Neural cell (in vitro differentiated cells): Measurements from ENCODE around the gene E2F1. TPM values are rescaled to one million over a fixed set of nuclear protein-coding genes. Genes with fewer than 3 reads are reported as not detected.

ENCODE experiments used
- H2AFZ ChIP-seq: fragments of 200-600, 300-800 bp; sonication (generic), shearing (Covaris generic); 2 replicates; pipeline ENCODE4 v1.6.0; 2014; ENCODE audit warnings: low read depth, mild to moderate bottlenecking, antibody characterized with exemption, low read length, moderate library complexity
- H3F3A ChIP-seq: fragments of 200-600 bp; shearing (Covaris generic); 2 replicates; pipeline ENCODE4 v1.6.1; 2016; ENCODE audit warnings: mild to moderate bottlenecking, moderate library complexity, mixed read lengths, antibody characterized with exemption, low read length; ENCODE audit not compliant: insufficient read depth, poor library complexity, severe bottlenecking
- H3K27ac ChIP-seq: fragments of 200-600, 300-800 bp; sonication (generic), shearing (Covaris generic); 2 replicates; pipeline ENCODE4 v1.5.1; 2014; ENCODE audit warnings: mild to moderate bottlenecking, low read length, moderate library complexity
- H3K27me3 ChIP-seq: fragments of 300-800, 200-600 bp; sonication (generic), shearing (Covaris generic); 2 replicates; pipeline ENCODE4 v1.6.0; 2014; ENCODE audit warnings: mild to moderate bottlenecking, low read depth, low read length, moderate library complexity; ENCODE audit not compliant: insufficient read depth
- H3K36me3 ChIP-seq: fragments of 300-800, 200-600 bp; sonication (generic), shearing (Covaris generic); 2 replicates; pipeline ENCODE4 v1.5.1; 2014; ENCODE audit warnings: mild to moderate bottlenecking, antibody characterized with exemption, low read length, moderate library complexity; ENCODE audit not compliant: insufficient read depth
- H3K4me2 ChIP-seq: fragments of 300-800, 200-600 bp; sonication (generic), shearing (Covaris generic); 2 replicates; pipeline ENCODE4 v1.6.0; 2014; ENCODE audit warnings: mild to moderate bottlenecking, low read length
- H3K4me3 ChIP-seq: fragments of 300-800, 200-600 bp; sonication (generic), shearing (Covaris generic); 2 replicates; pipeline ENCODE4 v1.5.1; 2014; ENCODE audit warnings: mild to moderate bottlenecking, low read length, moderate library complexity
- H3K79me2 ChIP-seq: fragments of 200-600 bp; shearing (Covaris generic); replicated peaks from 2 replicates; pipeline ENCODE4 v1.6.0; 2014; ENCODE audit warnings: mild to moderate bottlenecking, low read length, moderate library complexity; ENCODE audit not compliant: insufficient read depth
- H3K9ac ChIP-seq: fragments of 300-800, 200-600 bp; sonication (generic), shearing (Covaris generic); 2 replicates; pipeline ENCODE4 v1.6.1; 2016; ENCODE audit warnings: mild to moderate bottlenecking, low read length, mixed read lengths
- H3K9me2 ChIP-seq: fragments of 200-600 bp; shearing (Covaris generic); 2 replicates; pipeline ENCODE4 v1.6.1; 2016; ENCODE audit warnings: mild to moderate bottlenecking, low read length, mixed read lengths; ENCODE audit not compliant: insufficient read depth
- H3K9me3 ChIP-seq: fragments of 200-600, 300-800 bp; sonication (generic), shearing (Covaris generic); 2 replicates; pipeline ENCODE4 v1.6.1; 2016; ENCODE audit warnings: mild to moderate bottlenecking, mixed run types, low read length, moderate library complexity, mixed read lengths
- H4K20me1 ChIP-seq: fragments of 200-600 bp; shearing (Covaris generic); 2 replicates; pipeline ENCODE4 v1.6.1; 2016; ENCODE audit warnings: mild to moderate bottlenecking, mixed run types; ENCODE audit not compliant: insufficient read depth
- EP300 ChIP-seq: fragments of 450-650 bp; conservative IDR thresholded peaks from 2 replicates; pipeline ENCODE4 v1.6.1; 2014; ENCODE audit warnings: antibody characterized with exemption, mild to moderate bottlenecking, moderate library complexity; ENCODE audit not compliant: poor library complexity, severe bottlenecking
- EZH2 ChIP-seq: fragments of 200-600, 300-800 bp; shearing (Covaris generic), sonication (generic); IDR thresholded peaks from 2 replicates; pipeline ENCODE4 v1.6.1; 2014; ENCODE audit warnings: antibody characterized with exemption, low read length, borderline replicate concordance, mild to moderate bottlenecking; ENCODE audit not compliant: insufficient read depth, poor library complexity, severe bottlenecking
- MXI1 ChIP-seq: fragments of 450-650 bp; conservative IDR thresholded peaks from 2 replicates; pipeline ENCODE4 v1.6.1; 2014; ENCODE audit warnings: antibody characterized with exemption, mild to moderate bottlenecking; ENCODE audit not compliant: poor library complexity, severe bottlenecking
- POLR2AphosphoS5 ChIP-seq: IDR thresholded peaks from 2 replicates; pipeline ENCODE4 v1.6.1; 2012
- RAD21 ChIP-seq: fragments of 450-650 bp; conservative IDR thresholded peaks from 2 replicates; pipeline ENCODE4 v1.6.1; 2014; ENCODE audit warnings: antibody characterized with exemption, mild to moderate bottlenecking, moderate library complexity
- SMC3 ChIP-seq: fragments of 450-650 bp; conservative IDR thresholded peaks from 2 replicates; pipeline ENCODE4 v1.6.1; 2014; ENCODE audit warnings: antibody characterized with exemption, mild to moderate bottlenecking, moderate library complexity; ENCODE audit not compliant: poor library complexity
- TAF1 ChIP-seq: IDR thresholded peaks from 2 replicates; pipeline ENCODE4 v1.6.1; 2012; ENCODE audit warnings: low read depth
- polyA plus RNA-seq: library from polyadenylated mRNA; depleted of rRNA; stranded (reverse); fragments of >200 nt; gene quantifications from 2 replicates; pipeline ENCODE4 v1.2.3, GENCODE V29; 2014
- TF ChIP-seq, protein P1 (sequence below): fragments of 450-650 bp; IDR thresholded peaks from 2 replicates; pipeline ENCODE4 v1.5.1; 2014; ENCODE audit warnings: antibody characterized with exemption, mild to moderate bottlenecking, moderate library complexity; ENCODE audit not compliant: poor library complexity, severe bottlenecking
- TF ChIP-seq, protein P2 (sequence below): IDR thresholded peaks from 2 replicates; pipeline ENCODE4 v1.6.1; 2012; ENCODE audit warnings: borderline replicate concordance

The E2F1 gene
- polyA plus RNA-seq, 1 donor from 2014 or later: 2.3 TPM

DNA sequence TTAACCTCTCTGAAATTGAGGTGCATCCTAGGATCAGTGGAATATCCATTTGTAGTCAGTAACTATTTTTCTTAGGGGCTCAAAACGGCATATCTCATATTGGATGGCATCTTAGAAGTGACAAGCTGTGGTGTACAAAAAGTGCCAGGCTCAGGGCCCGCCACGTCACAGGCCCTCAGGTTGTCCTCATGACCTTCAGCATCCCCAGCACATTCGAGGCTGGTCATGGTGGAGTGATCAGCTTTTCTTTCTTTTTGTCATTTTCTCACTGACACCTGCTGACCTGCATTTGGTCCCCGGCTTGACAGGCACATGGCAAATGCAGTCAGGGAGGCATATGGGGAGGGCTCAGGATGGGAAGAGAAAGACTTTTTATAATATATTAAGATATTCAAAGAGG lies 7.1 kb upstream of the E2F1 start:
- Histone ChIP-seq H2AFZ (no peak overlapping the region), H4K20me1 (no peaks in the 10 kb centered on the region), H3K4me3 (no peak overlapping the region), H3K4me2 (no peak overlapping the region), H3K9me2 (no peaks in the 10 kb centered on the region), H3K27me3 (no peaks in the 10 kb centered on the region), H3K9me3 (no peaks in the 10 kb centered on the region), H3F3A (no peaks in the 10 kb centered on the region), H3K79me2 (no peaks in the 10 kb centered on the region), H3K36me3 (no peaks in the 10 kb centered on the region), H3K27ac (no peak overlapping the region), H3K9ac (no peak overlapping the region)
- no peak for TF ChIP-seq EP300
- no peak for TF ChIP-seq MXI1
- no peak for TF ChIP-seq EZH2
- no peak for TF ChIP-seq TAF1
- TF ChIP-seq, protein P1, sequence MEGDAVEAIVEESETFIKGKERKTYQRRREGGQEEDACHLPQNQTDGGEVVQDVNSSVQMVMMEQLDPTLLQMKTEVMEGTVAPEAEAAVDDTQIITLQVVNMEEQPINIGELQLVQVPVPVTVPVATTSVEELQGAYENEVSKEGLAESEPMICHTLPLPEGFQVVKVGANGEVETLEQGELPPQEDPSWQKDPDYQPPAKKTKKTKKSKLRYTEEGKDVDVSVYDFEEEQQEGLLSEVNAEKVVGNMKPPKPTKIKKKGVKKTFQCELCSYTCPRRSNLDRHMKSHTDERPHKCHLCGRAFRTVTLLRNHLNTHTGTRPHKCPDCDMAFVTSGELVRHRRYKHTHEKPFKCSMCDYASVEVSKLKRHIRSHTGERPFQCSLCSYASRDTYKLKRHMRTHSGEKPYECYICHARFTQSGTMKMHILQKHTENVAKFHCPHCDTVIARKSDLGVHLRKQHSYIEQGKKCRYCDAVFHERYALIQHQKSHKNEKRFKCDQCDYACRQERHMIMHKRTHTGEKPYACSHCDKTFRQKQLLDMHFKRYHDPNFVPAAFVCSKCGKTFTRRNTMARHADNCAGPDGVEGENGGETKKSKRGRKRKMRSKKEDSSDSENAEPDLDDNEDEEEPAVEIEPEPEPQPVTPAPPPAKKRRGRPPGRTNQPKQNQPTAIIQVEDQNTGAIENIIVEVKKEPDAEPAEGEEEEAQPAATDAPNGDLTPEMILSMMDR: no peak
- TF ChIP-seq RAD21: no peak
- TF ChIP-seq SMC3: no peak
- TF ChIP-seq, protein P2, sequence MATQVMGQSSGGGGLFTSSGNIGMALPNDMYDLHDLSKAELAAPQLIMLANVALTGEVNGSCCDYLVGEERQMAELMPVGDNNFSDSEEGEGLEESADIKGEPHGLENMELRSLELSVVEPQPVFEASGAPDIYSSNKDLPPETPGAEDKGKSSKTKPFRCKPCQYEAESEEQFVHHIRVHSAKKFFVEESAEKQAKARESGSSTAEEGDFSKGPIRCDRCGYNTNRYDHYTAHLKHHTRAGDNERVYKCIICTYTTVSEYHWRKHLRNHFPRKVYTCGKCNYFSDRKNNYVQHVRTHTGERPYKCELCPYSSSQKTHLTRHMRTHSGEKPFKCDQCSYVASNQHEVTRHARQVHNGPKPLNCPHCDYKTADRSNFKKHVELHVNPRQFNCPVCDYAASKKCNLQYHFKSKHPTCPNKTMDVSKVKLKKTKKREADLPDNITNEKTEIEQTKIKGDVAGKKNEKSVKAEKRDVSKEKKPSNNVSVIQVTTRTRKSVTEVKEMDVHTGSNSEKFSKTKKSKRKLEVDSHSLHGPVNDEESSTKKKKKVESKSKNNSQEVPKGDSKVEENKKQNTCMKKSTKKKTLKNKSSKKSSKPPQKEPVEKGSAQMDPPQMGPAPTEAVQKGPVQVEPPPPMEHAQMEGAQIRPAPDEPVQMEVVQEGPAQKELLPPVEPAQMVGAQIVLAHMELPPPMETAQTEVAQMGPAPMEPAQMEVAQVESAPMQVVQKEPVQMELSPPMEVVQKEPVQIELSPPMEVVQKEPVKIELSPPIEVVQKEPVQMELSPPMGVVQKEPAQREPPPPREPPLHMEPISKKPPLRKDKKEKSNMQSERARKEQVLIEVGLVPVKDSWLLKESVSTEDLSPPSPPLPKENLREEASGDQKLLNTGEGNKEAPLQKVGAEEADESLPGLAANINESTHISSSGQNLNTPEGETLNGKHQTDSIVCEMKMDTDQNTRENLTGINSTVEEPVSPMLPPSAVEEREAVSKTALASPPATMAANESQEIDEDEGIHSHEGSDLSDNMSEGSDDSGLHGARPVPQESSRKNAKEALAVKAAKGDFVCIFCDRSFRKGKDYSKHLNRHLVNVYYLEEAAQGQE: no peak
- TF ChIP-seq POLR2AphosphoS5: no peak

DNA sequence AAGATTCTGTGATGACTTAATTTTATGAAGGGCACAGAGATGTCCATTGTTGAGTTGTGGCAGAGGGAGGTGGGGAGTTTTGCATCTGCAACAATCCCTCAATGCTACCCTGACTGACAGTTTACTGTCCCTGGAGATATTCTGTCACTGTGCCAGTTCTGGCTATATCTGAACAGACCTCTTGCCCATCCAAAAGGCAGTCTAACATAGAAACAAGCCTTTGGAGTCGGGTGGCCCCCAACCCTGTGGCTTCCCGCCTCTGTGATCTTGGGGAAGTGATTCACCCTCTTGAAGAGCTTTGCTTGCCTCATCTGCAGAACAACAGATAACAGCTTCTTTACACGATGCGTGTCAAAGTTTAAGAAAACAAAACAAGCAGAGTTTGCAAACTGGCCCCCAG lies 3.8 kb upstream of the E2F1 start:
- TF ChIP-seq EZH2 (no peak), POLR2AphosphoS5 (no peak), RAD21 (no peak), EP300 (no peak), MXI1 (no peak), TAF1 (no peak), SMC3 (no peak)
- TF ChIP-seq, protein P1: no peak
- TF ChIP-seq, protein P2: no peak
- Histone ChIP-seq H4K20me1 (no peaks in the 10 kb centered on the region), H3F3A (no peaks in the 10 kb centered on the region), H3K79me2 (no peaks in the 10 kb centered on the region), H3K4me2 (no peak overlapping the region), H3K4me3 (no peak overlapping the region), H3K36me3 (no peaks in the 10 kb centered on the region), H2AFZ (no peak overlapping the region), H3K27me3 (no peaks in the 10 kb centered on the region), H3K27ac (no peak overlapping the region), H3K9me2 (no peaks in the 10 kb centered on the region), H3K9ac (no peak overlapping the region), H3K9me3 (no peaks in the 10 kb centered on the region)
